Spleen (tissue), 11 donors: ENCODE measurements around the gene IP6K3. TPM values are rescaled to one million over a fixed set of nuclear protein-coding genes. Genes with fewer than 3 reads are reported as not detected.

ENCODE experiments used
- DNase-seq: peaks from one replicate; pipeline ENCODE4 v3.0.0-alpha.2; 2020
- H3K27ac ChIP-seq, 8 donors: fragments of 200-600 bp; sonication (generic) in 7 of 8; 1 replicate in 4 of 8; 2 replicates in 4 of 8; pipeline versions ENCODE4 v1.5.0 to v1.8.0; 2016 to 2021; ENCODE audit warnings: inconsistent platforms in 4 of 8, mild to moderate bottlenecking in 4 of 8, moderate library complexity in 1 of 8
- H3K27me3 ChIP-seq, 7 donors: fragments of 200-600 bp; sonication (generic) in 6 of 7; replicated peaks in 1 of 7; 1 replicate in 4 of 7; 2 replicates in 3 of 7; pipeline versions ENCODE4 v1.5.0 to v1.8.0; 2016 to 2021; ENCODE audit warnings: inconsistent platforms in 3 of 7, mild to moderate bottlenecking in 1 of 7
- H3K36me3 ChIP-seq, 6 donors: fragments of 200-600 bp; sonication (generic) in 5 of 6; 1 replicate in 4 of 6; 2 replicates in 2 of 6; pipeline versions ENCODE4 v1.5.0 to v1.8.0; 2016 to 2021; ENCODE audit warnings: inconsistent platforms in 2 of 6
- H3K4me1 ChIP-seq, 6 donors: fragments of 200-600 bp; sonication (generic) in 5 of 6; 1 replicate in 3 of 6; 2 replicates in 3 of 6; pipeline versions ENCODE4 v1.5.0 to v1.8.0; 2016 to 2021; ENCODE audit warnings: inconsistent platforms in 3 of 6
- H3K4me3 ChIP-seq, 8 donors: fragments of 200-600 bp; sonication (generic) in 7 of 8; 1 replicate in 4 of 8; 2 replicates in 4 of 8; pipeline versions ENCODE4 v1.5.0 to v1.8.0; 2016 to 2021; ENCODE audit warnings: inconsistent platforms in 4 of 8, mild to moderate bottlenecking in 4 of 8, moderate library complexity in 2 of 8
- H3K9me3 ChIP-seq, 8 donors: fragments of 200-600 bp; sonication (generic) in 7 of 8; 1 replicate in 4 of 8; 2 replicates in 4 of 8; pipeline versions ENCODE4 v1.5.0 to v1.8.0; 2016 to 2021; ENCODE audit warnings: inconsistent platforms in 4 of 8
- CTCF ChIP-seq, 11 experiments: fragments of 200-600 bp in 7 of 11; fragments of 450-650 bp in 4 of 11; sonication (generic) in 4 of 11; IDR thresholded peaks in 8 of 11; conservative IDR thresholded peaks in 3 of 11; 1 replicate in 7 of 11; 2 replicates in 4 of 11; pipeline versions ENCODE4 v1.4.0 to v1.8.0; 2016 to 2021; ENCODE audit warnings: antibody characterized with exemption in 11 of 11, inconsistent platforms in 4 of 11, mild to moderate bottlenecking in 1 of 11
- POLR2A ChIP-seq, 3 donors: fragments of 450-650 bp; IDR thresholded peaks; one replicate each; pipeline ENCODE4 v1.5.1; 2017; ENCODE audit warnings: antibody characterized with exemption in 3 of 3, mild to moderate bottlenecking in 1 of 3
- POLR2AphosphoS5 ChIP-seq, 3 donors: sonication (generic); formaldehyde crosslinking; IDR thresholded peaks; one replicate each; pipeline ENCODE4 v1.5.1; 2017; ENCODE audit warnings: antibody characterized with exemption in 3 of 3
- WGBS, 5 donors: extraction: QIAGEN DNeasy Blood & Tissue Kit in 3 of 5; methylation state at CpG; one replicate each; pipeline versions ENCODE4 v1.1.5 to v1.1.7; 2013 to 2018; 5-methylcytosine and 5-hydroxymethylcytosine counted together
- intact Hi-C: fragments of 100-400 bp; cut with DNase I; formaldehyde crosslinking; loops from one replicate; pipeline ENCODE4 v1.15.0; 2023; ENCODE audit warnings: low total_unique reads
- polyA plus RNA-seq, 3 donors: library from polyadenylated mRNA; stranded (reverse); fragments of 200-250 nt; gene quantifications; one replicate each; pipeline ENCODE4 v1.2.1, GENCODE V29; 2013
- total RNA-seq, 7 donors: library from RNA; depleted of rRNA in 3 of 7; stranded (reverse); fragments of >200 nt in 3 of 7; fragmentation: NEBNext Ultra II Directional in 4 of 7; extraction: Animal tissue kit (Norgen Biotek cat#: 25700) in 4 of 7; gene quantifications; one replicate each; pipeline versions ENCODE4 v1.1.0 to v1.2.1, GENCODE V29; 2016 to 2021
- donor health status: healthy with polysubstance abuse.
- donor health status: DM: no; HTN: no; CAD: no; lungs with moderate emphysema.
- donor health status: DM: no; HTN: no; CAD: no.
- donor health status: Bipolar disorder and iron deficiency.
- donor health status: healthy.
- donor health status: DM: no; HTN: no; CAD: no.
- donor health status: DM: yes; HTN: yes; CAD: no.

IP6K3 gene
- total and polyA plus RNA-seq, 10 donors = 0.30 to 5.8 (median 2.2) TPM

- no peaks in the 10 kb centered on the region for H3K27me3 ChIP-seq
- no peaks in the 10 kb centered on the region for H3K9me3 ChIP-seq
- DNase-seq = no peak
- no peak overlapping the region for H3K4me3 ChIP-seq
- H3K4me1 ChIP-seq = peaks cover 44 to 68% (median 51%) of the 10 kb centered on the region in 6 donors
- 87 to 98% (median 90%) methylated on average over 13 to 15 of the region's 15 CpGs for WGBS, 5 donors
- TF ChIP-seq POLR2AphosphoS5 (IDR thresholded peaks at IDR 0.05) = no peak
- no peak for TF ChIP-seq POLR2A (IDR thresholded peaks at IDR 0.05)
- TF ChIP-seq CTCF (IDR thresholded peaks at IDR 0.05 in 8 of 11, conservative IDR thresholded peaks at IDR 0.05 in 3 of 11) = no peak
- H3K27ac ChIP-seq = peak overlapping the region in 5 of 8 donors; percentile 47 to 91 (median 82)
- intact Hi-C loops = no loop called here
- peaks cover 0 to 95% (median 65%) of the 10 kb centered on the region in 6 donors for H3K36me3 ChIP-seq
These were observed 55.1 kb downstream of the IP6K3 start for GRCh38 chr6:33691456-33692077.

GRCh38 chr6:33690766-33691165 lies 55.9 kb downstream of the IP6K3 start:
- Histone ChIP-seq H3K36me3 (peaks cover 0 to 95% (median 69%) of the 10 kb centered on the region in 6 donors), H3K27me3 (no peaks in the 10 kb centered on the region), H3K27ac (no peak overlapping the region), H3K9me3 (no peaks in the 10 kb centered on the region), H3K4me3 (no peak overlapping the region), H3K4me1 (peaks cover 37 to 64% (median 45%) of the 10 kb centered on the region in 6 donors)
- WGBS, 5 donors = 66 to 82% (median 76%) methylated on average over 13 of the region's 13 CpGs
- intact Hi-C loops = no loop called here
- no peak for DNase-seq
- TF ChIP-seq POLR2AphosphoS5 (IDR thresholded peaks at IDR 0.05) (peak in 2 of 3 donors; percentile 18 to 30), CTCF (IDR thresholded peaks at IDR 0.05 in 8 of 11, conservative IDR thresholded peaks at IDR 0.05 in 3 of 11) (no peak)

- Histone ChIP-seq H3K27ac (no peak overlapping the region), H3K4me3 (no peak overlapping the region), H3K27me3 (no peaks in the 10 kb centered on the region), H3K9me3 (no peaks in the 10 kb centered on the region), H3K4me1 (peaks cover 28 to 55% (median 36%) of the 10 kb centered on the region in 6 donors), H3K36me3 (peaks cover 0 to 95% (median 70%) of the 10 kb centered on the region in 6 donors)
- no peak for DNase-seq
- WGBS, 5 donors = 84 to 96% (median 90%) methylated on average over 3 to 10 of the region's 10 CpGs
- no peak for TF ChIP-seq POLR2A (IDR thresholded peaks at IDR 0.05)
- TF ChIP-seq POLR2AphosphoS5 (IDR thresholded peaks at IDR 0.05) = peak in 1 of 3 donors; percentile 8
- TF ChIP-seq CTCF (IDR thresholded peaks at IDR 0.05 in 8 of 11, conservative IDR thresholded peaks at IDR 0.05 in 3 of 11) = no peak
- intact Hi-C loops = no loop called here
These were observed 56.8 kb downstream of the IP6K3 start for GRCh38 chr6:33689879-33690278.

GRCh38 chr6:33689148-33689494 lies 57.6 kb downstream of the IP6K3 start:
- WGBS, 5 donors = 78 to 97% (median 92%) methylated on average over 11 to 12 of the region's 12 CpGs
- no peaks in the 10 kb centered on the region for H3K9me3 ChIP-seq
- TF ChIP-seq POLR2A (IDR thresholded peaks at IDR 0.05) = no peak

More at GRCh38 chr6:33689148-33689494, 57.6 kb downstream of the IP6K3 start:
- intact Hi-C loops = no loop called here
- Histone ChIP-seq H3K27ac (no peak overlapping the region), H3K36me3 (peaks cover 0 to 99% (median 75%) of the 10 kb centered on the region in 6 donors), H3K4me1 (peaks cover 21 to 48% (median 29%) of the 10 kb centered on the region in 6 donors), H3K4me3 (no peak overlapping the region), H3K27me3 (no peaks in the 10 kb centered on the region)
- DNase-seq = no peak
